DMS53 treated with DMSO at 0.1 percent for 48 hours (cell line): ENCODE measurements around the gene SNAP29.
"Not testable (repeated sequence)": the region's sequence is repeated elsewhere in the genome, so short reads cannot be mapped to it uniquely, and the experiment has no call there.

ENCODE experiments used
- DNase-seq: peaks from one replicate; lab custom pipeline; 2025; ENCODE audit not compliant: unreplicated experiment; lab: John Stamatoyannopoulos, UW

The SNAP29 gene

DNA sequence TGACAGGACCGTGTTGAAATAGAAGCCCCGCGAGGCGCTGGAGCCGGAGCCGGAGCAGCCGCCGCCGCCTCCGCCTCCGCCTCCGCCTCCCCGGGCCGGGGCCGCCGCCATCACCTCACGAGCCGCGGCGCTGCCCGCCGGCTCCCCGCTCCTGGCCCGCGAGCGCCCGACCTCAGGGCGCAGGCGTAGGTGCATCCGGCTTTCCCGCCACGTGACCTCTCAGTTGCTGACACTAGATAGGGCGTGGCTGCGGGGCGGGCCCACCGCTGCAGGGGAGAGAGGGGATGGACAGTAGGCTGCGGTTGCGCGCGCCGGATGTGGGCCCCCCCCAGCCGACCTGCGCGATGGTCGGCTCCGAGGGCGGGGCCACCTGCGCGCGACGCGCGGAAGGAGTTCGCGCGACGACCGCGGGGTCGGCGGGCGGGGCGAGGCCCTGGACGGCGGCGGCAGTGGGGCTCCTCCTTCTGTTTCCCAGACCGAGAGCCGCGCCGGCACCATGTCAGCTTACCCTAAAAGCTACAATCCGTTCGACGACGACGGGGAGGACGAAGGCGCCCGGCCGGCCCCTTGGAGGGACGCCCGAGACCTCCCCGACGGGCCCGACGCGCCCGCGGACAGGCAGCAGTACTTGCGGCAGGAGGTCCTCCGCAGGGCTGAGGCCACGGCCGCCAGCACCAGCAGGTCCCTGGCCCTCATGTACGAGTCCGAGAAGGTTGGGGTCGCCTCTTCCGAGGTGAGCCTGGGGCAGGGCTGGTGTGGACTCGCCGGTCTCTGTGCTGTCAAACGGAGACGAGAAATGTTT lies at the start of gene SNAP29, which contains the start of gene PI4KA:
SNAP29 (plus strand) TSS at position 393 of the 802 bp plus-strand sequence; CDS start at position 497, 104 bp downstream.
PI4KA (minus strand) TSS at position 197 of the 802 bp plus-strand sequence; CDS start at position 111, 86 bp downstream.
- DNase-seq, result peak; percentile 65

DNA sequence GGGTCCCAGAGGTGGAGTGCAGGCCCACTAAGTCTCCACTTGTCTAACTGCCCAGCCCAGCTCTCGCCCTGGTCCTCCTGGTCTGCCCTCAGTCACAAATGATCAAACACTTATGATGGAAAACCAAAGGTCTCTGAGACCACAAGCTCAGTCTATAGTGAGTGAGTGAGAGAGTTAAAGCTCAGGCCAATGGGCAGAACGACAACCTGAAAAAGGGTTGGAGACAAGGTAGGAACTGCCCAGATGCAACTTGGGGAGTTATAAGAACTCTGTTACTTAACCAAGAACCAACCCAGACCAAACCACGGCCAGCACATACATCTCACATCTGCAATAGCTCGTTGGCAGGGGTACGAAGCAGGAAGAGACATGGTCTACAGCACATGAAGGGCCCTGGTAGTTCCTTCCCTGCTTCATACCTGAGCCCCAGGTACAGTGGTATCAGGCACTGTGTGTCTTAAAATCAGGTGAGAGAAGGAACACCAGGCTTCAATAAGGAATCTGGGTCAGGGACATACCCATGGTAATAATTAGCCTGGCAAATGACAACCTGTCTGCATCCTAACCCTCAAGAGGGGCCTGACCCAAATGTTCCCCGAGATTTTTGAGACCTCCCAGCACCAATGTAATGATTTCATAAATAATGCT lies 49.1 kb upstream of the SNAP29 start:
- no peak for DNase-seq

GRCh38 chr22:20810645-20811044 lies 48.2 kb upstream of the SNAP29 start:
- DNase-seq, result no peak

- no peak for DNase-seq
Measured at GRCh38 chr22:20811171-20811570, 47.6 kb upstream of the SNAP29 start.

- no peak for DNase-seq
Measured at GRCh38 chr22:20811971-20812660, 46.7 kb upstream of the SNAP29 start.

- DNase-seq, result no peak
Measured at GRCh38 chr22:20813056-20813455, 45.8 kb upstream of the SNAP29 start.

DNA sequence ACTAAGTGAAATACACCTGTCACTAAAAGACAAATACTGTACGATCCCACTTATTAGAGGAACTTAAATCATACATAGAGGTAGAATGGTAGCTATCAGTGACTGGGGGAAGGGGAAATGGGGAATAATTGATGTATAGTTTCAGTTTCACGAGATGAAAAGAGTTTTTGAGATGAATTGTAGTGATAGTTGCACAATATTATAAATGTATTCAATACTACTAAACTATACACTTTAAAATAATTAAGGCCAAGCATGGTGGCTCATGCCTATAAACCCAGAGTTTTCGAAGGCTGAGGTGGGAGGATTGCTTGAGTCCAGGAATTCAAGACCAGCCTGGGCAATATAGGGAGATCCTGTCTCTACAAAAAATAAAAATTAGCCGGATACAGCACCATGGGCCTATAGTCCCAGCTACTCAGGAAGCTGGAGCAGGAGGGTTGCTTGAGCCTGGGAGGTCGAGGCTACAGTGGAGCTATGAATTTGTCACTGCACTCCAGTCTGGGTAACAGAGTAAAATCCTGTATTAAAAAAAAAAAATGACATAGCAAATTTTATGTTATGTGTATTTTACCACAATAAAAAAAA lies 44.5 kb upstream of the SNAP29 start:
- DNase-seq, result no peak

- no peak for DNase-seq
Measured at GRCh38 chr22:20815477-20816050, 43.2 kb upstream of the SNAP29 start.

- no peak for DNase-seq
Measured at GRCh38 chr22:20816559-20816958, 42.2 kb upstream of the SNAP29 start.

GRCh38 chr22:20818471-20818870 lies 40.3 kb upstream of the SNAP29 start:
- no peak for DNase-seq

- no peak for DNase-seq
Measured at GRCh38 chr22:20819471-20819870, 39.3 kb upstream of the SNAP29 start.

- DNase-seq, result not testable (repeated sequence)
Measured at GRCh38 chr22:20821717-20822239, 37.0 kb upstream of the SNAP29 start.

DNA sequence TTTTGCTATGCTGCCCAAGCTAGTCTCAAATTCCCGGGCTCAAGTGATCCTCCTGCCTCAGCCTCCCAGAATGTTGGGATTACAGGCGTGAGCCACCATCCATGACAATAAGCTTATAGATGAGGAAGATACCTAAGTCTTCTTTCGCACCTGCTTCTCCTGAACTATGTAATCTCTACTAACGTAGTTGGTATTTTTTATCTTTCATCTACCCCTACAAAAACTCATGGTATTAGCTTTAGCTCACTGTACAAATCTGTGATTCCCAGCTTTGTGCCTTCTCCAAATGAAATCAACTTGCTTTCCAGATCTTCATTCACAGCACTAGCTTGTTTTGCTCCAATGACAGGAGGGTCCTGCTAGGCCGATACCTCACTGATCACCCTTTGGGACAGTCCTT lies 36.6 kb upstream of the SNAP29 start:
- DNase-seq, result no peak

GRCh38 chr22:20823264-20823663 lies 35.5 kb upstream of the SNAP29 start:
- DNase-seq, result no peak

DNA sequence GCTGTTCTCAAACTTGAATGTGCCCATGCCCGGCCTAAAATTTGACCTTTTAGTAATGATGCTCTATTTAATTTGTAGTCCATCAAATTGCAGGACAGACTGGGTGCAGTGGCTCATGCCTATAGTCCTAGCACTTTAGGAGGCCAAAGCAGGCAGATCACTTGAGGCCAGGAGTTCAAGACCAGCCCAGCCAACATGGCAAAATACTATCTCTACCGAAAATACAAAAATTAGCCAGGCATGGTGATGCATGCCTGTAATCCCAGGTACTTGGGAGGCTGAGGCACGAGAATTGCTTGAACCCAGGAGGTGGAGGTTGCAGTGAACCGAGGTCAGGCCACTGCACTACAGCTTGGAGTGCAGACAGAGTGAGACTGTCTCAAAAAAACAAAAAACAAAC lies 33.6 kb upstream of the SNAP29 start:
- DNase-seq, result not testable (repeated sequence)

- no peak for DNase-seq
Measured at GRCh38 chr22:20825624-20826023, 33.2 kb upstream of the SNAP29 start.

GRCh38 chr22:20826373-20827152 lies 32.2 kb upstream of the SNAP29 start:
- not testable (repeated sequence) for DNase-seq

GRCh38 chr22:20829491-20830134 lies 29.2 kb upstream of the SNAP29 start:
- no peak for DNase-seq

GRCh38 chr22:20833225-20833665 lies 25.6 kb upstream of the SNAP29 start:
- no peak for DNase-seq
